NCI-H1436 (cell line): ENCODE results near the gene MRPL28.
A peak's percentile ranks its signal among the peaks of the same experiment; 100 is the strongest.
"Not testable (repeated sequence)": the region's sequence is repeated elsewhere in the genome, so short reads cannot be mapped to it uniquely, and the experiment has no call there.

ENCODE experiments used
- DNase-seq: peaks from one replicate; lab custom pipeline; 2025; lab: John Stamatoyannopoulos, UW

The MRPL28 gene

DNA sequence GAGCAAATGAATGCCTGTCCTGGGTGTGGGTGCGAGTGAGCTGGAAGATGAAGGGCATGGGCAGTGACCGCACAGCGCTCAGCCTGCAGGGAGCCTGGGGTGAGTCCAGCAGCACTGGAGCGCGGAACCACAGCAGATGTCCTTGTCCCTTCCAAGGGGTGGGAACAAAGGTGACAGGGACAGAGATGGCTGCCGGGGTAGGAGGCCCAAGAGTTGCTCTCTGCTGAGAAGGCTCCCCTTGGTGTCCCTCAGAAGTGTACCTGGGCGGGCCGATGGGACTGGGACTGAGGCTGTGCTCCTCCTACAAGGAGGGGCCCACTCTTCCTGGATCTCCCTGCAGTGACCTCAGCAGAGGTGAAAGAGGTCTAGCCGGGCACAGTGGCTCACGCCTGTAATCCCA, 19.0 kb upstream of the MRPL28 start:
- no peak for DNase-seq

DNA sequence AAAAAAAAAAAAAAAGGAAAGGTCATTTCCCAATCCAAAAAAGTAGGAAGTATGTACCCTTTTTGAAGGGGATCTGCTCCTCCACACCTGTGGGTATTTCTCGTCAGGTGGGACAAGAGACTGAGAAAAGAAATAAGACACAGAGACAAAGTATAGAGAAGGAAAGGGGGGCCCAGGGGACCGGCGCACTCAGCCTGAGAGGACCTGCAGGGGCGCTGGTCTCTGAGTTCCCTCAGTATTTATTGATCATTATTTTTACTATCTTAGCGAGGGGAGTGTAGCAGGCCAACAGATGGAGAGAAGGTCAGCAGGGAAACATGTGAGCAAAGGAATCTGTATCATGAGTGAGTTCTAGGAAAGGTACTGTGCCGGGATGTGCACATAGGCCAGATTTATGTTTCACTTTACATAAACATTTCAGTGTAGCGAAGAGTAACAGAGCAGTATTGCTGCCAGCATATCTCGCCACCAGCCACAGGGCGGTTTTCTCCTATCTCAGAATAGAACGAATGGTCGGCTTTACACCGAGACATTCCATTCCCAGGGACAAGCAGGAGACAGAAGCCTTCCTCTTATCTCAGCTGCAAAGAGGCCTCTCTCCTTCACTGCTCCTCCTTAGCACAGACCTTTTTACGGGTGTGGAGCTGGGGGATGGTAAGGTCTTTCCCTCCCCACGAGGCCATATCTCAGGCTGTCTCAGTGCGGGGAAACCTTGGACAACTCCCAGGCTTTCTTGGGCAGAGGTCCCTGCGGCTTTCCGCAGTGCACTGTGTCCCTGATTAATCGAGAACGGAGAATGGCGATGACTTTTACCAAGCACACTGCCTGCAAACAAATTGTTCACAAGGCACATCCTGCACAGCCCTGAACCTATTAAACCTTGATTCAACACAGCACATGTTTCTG, 17.7 kb upstream of the MRPL28 start:
- not testable (repeated sequence) for DNase-seq

DNA sequence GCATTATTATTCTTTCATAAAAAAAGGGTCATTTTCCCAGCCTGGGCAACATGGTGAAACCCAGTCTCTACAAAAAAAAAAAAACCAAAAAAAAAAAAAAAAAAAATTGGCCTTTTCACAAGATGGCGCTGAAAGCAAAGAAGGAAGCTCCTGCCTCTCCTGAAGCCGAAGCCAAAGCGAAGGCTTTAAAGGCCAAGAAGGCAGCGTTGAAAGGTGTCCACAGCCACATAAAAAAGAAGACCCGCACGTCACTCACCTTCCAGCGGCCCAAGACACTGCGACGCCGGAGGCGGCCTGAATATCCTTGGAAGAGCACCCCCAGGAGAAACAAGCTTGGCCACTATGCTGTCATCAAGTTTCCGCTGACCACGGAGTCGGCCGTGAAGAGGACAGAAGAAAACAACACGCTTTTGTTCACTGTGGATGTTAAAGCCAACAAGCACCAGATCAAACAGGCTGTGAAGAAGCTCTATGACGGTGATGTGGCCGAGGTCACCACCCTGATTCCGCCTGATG, 16.4 kb upstream of the MRPL28 start:
- DNase-seq = no peak

DNA sequence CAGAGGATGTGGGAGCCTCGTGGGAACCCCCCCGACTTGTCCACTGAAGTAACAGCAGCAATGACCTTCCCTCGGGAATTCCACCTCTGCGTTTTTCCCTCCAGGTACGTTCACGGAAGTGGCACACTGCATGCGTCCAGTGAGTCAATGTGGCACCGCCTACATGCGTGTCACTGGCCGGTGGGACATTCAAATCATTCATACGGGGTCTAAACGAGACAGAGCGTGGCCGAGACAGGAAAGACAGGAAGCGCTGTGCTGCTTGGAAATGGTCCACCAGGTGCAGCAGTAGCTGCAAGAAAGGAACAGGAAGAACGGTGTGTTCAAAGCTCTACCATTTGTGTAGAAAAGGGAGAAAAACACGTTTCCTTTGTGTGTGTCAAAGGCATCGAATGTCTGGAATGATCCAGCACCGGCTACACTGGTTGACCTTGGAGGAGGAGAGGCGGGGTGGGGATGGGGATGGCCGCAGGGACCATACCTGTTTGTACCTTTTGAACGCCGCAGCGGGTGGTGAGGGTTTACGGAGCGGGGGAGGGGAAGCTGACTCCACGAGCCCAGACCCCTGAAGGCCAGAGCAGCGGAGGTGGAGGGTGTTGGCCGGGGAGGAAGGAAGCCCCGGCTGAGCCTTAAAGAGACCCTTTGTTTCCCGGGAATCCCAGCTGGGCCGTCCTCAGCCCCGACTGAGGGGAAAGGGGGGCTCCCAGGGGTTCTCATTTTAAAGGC, 13.2 kb upstream of the MRPL28 start:
- no peak for DNase-seq

DNA sequence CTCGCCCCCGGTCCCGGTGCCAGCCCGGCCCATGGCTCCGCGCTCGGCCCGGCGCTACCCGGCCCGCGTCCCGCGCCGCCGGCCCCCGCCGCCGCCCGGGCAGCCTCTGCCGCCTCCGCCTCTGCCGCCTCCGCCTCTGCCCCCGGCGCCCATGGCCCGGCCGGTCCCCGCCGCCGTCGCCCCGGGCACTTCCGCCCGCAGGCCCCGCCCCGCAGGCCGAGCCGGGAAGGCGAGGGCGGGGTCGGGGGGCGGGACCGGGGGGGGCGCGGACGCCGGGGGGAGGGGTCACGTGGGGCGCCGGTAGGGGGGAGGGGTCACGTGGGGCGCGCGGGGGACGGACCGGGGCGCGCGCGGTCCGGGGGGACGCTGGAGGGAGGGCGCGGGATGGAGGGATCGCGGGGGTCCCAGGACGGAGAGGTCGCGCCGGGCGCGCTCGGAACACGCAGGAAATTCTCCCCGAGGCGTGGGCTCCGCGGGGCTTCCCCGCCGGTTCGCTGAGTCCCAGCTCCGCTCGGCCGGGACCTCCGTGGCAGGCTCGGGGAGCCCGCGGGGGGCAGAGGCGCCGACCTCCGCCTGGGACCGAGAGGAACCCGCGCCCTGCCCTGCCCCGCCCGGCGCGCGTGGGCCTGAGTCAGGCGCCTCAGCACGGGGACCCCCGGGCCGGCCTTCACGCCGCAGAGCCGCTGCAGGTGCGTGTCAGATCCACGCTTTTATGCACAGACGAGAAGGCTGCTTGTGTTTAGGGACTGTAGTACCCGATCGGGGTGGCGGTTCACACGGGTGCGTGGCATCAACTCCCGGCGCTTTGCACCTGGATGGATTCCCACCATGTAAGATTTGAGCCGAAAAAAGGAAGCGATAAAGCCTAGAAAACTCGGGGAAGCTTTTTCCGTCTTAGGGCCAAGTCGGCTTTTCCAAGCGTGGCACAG, 11.7 kb upstream of the MRPL28 start, which contains the start of gene PGAP6:
Gene PGAP6, minus strand, starts transcription at position 190 of the 929 bp plus-strand sequence. Its CDS starts 157 bp downstream, at position 33.
- peak; percentile 59 for DNase-seq

DNA sequence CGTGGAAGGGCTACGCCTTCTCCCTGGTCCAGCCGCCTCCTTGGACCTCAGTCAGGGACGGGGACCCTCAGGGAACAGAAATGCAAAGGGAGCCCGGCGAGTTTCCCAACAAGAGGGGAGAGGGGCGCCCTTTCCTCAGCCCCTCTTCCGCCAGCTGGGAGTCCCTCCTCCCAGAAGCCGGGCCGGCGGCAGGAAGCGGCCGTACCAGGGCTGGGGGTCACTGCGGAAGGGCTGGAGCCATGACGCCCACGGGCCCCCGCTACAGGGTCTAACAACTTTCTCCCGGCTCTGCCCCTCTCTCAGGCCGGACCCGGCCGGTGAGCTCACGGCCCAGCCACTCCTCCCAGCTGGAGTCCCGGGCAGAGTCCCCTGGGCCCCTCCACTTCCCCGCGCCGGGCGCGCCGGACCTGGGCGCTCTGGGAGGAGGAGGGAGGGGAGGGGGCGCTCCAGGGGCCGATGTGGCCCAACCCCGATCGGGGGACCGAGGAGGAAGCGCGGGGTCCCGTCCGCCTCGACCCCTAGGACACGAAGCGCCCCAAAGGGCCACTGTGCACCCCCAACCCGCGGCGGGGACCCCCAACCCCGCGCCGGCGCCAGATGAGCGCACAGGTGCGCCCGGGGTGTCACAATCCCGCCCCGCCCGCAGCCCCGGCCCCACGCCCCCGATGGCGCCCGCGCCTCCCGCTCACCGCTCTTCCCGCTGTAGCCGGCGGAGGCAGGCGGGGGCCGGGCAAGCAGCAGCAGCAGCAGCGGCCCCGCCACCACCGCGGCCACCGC, 10.9 kb upstream of the MRPL28 start:
- no peak for DNase-seq

DNA sequence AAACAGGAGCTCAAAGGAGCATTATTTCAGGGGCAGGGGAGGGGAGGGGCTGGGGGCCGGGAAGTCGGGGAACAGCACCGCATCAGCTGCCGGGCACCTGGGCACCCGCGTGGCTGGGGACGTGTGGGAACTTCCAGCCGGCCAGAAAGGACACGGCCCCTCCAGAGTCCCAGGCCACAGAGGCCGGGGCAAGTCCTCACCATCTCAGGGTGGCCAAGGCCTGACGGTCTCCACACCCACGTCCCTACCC, 10.3 kb upstream of the MRPL28 start:
- no peak for DNase-seq

DNA sequence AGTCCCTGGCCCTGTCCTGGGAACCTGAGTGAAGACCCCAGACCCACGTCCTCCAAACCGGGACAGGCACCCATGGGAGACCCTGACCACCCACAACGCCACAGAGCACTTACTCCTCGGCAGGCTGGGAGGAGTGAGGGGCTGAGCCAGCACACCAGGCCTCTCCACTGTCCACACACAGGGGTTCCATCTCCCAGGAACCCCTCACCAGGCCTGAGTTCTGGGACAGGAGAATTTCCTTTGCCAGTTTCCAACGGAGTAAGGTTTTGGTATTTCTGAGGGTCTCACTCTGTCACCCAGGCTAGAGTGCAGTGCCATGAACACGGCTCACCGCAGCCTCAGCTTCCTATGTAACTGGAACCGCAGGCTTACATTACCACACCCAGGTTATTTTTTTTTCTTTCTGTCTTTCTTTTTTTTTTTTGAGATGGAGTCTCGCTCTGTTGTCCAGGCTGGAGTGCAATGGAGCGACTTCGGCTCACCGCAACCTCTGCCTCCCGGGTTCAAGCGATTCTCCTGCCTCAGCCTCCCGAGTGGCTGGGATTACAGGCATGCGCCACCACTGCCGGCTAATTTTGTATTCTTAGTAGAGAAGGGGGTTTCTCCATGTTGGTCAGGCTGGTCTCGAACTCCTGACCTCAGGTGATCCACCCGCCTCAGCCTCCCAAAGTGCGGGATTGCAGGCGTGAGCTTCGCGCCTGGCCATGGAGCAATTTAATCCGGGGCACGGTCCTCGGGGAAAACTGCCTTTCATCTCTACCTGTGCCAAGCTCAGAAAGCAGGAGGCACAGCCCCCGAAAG, 9.8 kb upstream of the MRPL28 start:
- no peak for DNase-seq

DNA sequence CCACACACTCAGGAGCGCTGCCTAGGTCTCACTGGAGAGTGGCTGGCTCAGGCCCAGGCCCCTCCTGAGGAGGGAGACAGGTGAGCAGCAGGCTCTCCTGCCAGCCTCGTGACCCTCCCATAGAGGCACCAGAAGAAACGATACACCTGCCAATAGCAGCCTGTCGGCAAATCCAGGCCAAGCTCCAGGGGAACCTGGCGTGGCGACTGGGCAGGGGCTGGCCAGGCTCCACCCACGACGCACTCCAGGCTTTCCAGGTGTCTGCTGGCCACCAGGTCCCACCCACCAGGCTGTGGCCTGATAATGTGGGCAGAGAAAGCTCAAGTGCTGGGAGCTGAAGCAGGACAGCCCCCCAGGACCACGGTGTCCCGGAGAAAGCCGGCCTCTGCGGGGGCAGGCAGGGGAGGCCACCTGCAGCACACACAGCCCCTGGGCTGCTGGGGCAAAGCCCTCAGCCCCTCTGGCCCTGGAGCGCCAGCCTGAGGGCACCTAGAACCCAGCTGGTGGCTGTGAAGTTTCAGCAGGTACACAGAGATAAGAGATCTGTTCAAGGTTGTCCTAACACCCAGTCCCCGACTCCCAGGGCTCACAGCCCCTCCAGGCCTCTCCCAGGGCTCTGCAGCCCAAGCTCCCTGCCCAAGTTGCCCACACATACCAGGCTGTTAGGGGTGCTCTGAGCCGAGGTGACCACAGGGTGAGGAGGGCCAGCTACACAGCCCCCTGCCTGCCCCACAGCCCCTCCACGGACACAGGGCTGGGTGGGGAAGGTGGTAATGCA, 9.0 kb upstream of the MRPL28 start:
- DNase-seq = peak; percentile 78

DNA sequence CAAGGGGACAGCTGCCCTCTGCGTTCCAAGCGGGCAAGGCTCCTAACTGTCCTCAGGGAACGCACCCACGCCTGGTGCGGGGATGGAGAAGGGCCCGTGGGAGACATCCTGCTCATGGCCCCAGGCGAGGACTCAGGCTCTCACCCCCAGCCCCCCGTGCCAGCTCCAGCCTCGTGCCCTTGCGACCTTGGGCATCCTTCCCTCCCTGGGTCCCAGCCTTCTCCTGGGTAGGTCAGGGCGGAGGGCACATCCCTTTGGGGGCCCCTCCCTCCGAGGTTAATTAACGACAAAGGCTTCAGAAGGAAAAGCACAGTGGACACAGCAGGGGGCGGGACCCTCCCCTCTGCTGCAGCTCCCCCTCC, 8.5 kb upstream of the MRPL28 start:
- DNase-seq = no peak

DNA sequence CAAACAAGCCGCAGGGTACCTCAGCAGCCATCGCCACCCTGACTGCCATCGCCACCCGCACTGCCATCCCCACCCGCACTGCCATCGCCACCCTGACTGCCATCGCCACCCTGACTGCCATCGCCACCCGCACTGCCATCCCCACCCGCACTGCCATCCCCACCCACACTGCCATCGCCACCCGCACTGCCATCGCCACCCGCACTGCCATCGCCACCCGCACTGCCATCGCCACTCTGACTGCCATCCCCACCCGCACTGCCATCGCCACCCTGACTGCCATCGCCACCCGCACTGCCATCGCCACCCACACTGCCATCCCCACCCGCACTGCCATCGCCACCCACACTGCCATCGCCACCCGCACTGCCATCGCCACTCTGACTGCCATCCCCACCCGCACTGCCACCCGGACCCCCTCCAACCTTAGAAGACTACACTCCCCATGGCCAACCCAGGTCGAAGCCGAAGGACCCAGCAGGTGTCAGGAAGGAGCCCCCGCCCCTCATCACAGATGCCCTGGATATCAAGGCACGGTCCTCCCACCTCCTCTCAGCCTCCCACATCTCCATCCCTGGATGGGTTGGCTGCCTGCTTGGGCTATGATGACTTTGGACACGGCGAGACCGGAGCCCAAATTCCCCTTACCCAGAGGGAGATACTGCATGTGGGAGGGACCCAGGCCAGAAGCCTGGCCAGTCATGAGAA, 7.9 kb upstream of the MRPL28 start:
- DNase-seq = not testable (repeated sequence)

DNA sequence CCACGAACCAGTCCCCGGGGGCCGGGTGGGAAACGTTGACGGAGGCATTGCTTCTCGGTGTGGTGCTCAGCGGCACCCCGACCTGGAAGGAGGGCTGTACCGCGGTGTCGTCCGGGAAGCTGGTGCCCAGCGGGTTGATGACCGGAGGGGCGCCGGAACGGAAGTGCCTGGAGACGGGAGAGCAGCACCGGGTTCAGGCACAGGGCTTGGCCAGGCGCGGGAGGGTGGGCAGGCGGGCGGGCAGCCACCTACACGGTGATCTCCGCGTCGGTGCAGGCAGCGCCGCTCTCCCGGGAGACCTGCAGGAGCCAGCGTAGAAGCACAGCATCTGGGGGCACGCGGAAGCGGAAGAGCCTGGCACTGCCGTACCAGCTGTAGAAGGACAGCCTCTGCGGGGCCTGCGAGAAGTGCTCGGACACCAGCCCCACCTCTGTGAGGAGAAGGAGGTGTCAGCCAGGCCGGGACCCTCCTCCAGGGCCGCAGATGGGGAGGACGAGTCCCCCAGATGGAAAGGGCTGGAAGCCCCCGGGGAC, 7.1 kb upstream of the MRPL28 start:
- no peak for DNase-seq

DNA sequence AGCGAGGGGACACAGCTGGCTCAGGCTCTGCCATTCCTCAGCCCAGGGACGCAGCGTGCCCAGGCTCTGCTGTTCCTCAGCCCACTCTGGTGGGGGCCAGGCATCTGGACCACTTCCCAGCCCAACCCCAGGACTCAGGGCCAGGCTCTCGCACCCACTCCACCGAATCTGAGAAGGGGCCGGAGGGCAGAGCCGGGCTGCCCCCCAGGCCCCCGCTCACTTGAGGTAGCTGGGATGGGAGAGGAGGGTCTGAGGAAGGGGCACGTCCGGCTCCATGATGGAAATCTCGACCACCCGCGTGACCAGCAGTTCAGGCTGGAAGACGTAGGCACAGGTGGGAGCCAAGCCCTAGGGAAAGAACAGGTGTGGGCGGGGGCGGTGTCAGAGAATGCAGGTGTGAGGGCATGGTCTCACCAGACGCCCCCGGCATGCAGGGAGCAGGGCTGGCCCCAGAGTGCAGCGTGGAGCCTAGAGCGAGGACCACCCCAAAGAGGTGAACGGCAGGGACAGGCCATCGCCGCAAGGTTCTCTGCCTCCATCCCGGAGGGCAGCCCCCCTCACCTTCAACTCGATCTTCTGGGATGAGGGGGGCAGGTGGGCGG, 6.6 kb upstream of the MRPL28 start:
- no peak for DNase-seq

DNA sequence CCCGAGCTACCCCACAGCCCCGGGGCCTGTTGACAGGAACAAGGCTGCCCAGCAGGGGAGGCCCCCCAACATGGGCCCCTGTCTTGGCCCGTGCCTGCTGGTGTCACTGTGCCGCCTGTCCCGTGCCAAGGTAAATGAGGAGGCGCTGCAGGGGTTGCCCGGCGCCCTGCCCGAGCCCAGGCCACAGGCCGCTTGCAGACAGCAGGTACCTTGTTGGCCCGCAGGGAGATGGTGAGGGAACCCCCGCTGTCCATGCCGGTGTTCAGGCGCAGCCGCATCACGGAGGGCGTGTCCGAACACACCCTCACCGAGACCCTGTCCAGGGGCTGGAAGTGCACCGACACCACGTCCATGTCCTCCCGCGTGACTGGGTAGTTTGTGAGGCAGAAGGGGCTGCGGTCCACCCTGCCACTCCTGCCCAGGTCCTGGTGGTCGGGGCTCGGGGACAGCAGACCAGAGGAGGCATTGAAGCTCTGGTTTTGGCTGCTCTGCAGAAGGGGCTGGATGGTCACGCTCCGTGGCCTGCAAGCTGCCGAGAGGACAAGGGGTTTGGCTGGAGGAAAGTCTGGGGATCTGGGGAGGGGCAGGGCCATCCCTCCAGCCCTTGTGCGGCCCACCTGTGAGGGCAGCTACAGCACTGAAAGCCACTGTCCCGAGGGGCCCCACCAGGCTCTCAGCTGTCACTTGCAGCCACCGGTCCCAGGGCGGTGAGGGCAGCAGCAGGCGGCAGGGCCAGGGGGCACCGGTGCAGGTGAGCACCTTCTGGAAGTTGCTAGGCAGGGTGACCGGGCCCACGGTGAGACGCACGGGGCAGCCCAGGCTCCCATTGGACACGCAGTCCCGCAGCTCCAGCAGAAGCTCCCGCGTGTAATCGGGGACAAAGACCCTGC, 5.8 kb upstream of the MRPL28 start:
- no peak for DNase-seq

DNA sequence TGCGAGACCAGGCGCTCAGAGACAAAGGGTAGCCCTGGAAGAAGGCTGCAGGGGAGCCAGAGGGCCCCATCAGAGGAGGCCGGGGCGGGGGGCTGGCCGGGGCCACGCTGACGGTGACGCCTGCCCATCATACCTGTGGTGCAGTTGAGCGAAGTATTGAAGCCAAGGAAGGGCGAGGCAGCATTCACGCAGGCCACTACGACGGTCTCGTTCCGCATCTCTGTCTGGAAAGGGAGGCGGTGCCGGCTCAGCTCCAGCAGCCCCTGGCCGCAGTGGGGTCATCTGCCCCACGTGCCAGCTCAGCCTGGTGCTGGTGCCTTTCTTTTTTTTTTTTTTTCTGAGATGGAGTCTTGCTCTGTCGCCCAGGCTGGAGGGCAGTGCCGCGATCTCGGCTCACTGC, 4.9 kb upstream of the MRPL28 start:
- DNase-seq = no peak

DNA sequence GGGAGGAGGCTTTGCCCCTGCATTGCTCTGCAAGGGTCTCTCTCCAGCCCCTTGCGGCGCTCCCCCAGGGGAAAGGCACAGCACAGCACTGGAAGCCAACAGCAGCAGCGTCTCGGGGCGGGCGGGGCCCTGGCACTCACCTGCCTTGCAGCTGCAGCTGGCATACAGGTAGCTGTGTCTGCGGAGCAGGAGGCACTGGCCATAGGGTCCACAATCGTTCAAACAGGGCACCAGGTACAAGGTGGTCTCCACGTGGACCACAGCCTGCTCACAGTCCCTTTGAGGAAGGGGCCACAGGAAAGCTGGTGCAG, 4.2 kb upstream of the MRPL28 start:
- DNase-seq = no peak

DNA sequence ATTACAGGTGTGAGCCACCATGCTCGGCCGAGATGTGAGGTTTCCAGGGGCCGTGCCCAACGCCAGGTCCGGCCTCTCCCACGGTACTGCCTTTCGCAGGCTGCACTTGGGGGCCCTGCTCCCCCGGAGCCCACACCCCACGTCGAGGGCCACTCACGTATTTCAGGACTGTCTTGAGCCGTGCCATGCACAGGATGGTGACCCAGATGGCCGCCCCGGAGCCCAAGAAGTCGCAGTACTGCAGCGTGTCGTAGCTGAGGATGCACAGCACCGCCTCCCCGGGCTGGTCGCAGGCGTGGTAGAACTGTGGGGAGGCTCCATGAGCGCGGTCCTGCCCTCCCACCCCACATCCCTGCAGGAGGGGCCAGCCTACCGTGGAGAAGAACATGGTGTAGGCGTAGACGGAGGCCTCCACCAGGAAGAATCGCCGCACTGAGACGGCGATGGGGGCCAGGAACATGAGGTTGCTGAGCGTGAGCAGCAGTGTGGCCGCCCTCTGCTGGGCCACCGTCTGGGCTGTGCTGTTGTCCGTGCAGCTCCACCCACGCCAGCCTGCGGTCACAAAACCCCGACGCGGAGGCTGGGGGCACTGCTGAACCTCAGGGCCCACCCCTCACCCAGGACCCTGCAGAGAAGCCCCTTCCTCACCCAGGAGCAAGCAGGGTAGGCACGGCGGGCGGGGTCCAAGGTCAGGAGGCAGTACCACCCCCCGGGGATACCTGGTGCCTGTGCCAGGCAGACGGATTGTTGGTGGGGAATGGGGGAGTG, 3.7 kb upstream of the MRPL28 start:
- no peak for DNase-seq
